Muscle of leg (tissue), 11 donors: Measurements from ENCODE around the gene FZD7. TPM values are rescaled to one million over a fixed set of nuclear protein-coding genes. Genes with fewer than 3 reads are reported as not detected.

Source experiments
- DNase-seq: peaks from one replicate; pipeline ENCODE4 v3.0.0; 2013
- H3K27ac ChIP-seq: one replicate; pipeline ENCODE4 v1.5.1; 2013; ENCODE audit warnings: mild to moderate bottlenecking, low read length, control low read depth
- H3K27me3 ChIP-seq: one replicate; pipeline ENCODE4 v1.6.1; 2013; ENCODE audit warnings: low read length; ENCODE audit not compliant: control insufficient read depth, insufficient read depth
- H3K36me3 ChIP-seq: one replicate; pipeline ENCODE4 v1.6.1; 2013; ENCODE audit warnings: low read length; ENCODE audit not compliant: control insufficient read depth, insufficient read depth
- H3K4me1 ChIP-seq: one replicate; pipeline ENCODE4 v1.6.1; 2013; ENCODE audit warnings: low read length; ENCODE audit not compliant: control insufficient read depth, insufficient read depth
- H3K4me3 ChIP-seq: one replicate; pipeline ENCODE4 v1.5.1; 2013; ENCODE audit warnings: low read length, control low read depth
- H3K9me3 ChIP-seq: replicated peaks from 2 replicates; pipeline ENCODE4 v1.6.1; 2013; ENCODE audit warnings: low read depth, low read length; ENCODE audit not compliant: control insufficient read depth
- WGBS: methylation state at CpG from one replicate; pipeline ENCODE4 v1.1.5; 2013; ENCODE audit warnings: missing lambda C conversion rate; ENCODE audit not compliant: insufficient coverage; 5-methylcytosine and 5-hydroxymethylcytosine counted together
- polyA plus RNA-seq, 8 donors: library from polyadenylated mRNA; unstranded; fragments of 120-200 nt; gene quantifications; one replicate each; pipeline versions ENCODE4 v1.2.1 to v1.2.3, GENCODE V29; 2013; ENCODE audit warnings: inconsistent platforms in 1 of 8, low replicate concordance in 1 of 8; ENCODE audit not compliant: insufficient read length in 8 of 8, insufficient read depth in 1 of 8
- total RNA-seq: library from RNA; stranded (reverse); fragments of 120-200 nt; gene quantifications from one replicate; pipeline ENCODE4 v1.2.4, GENCODE V29; 2013

FZD7 gene
- total and polyA plus RNA-seq, 9 donors: 22.4 to 37.3 (median 28.6) TPM

DNA sequence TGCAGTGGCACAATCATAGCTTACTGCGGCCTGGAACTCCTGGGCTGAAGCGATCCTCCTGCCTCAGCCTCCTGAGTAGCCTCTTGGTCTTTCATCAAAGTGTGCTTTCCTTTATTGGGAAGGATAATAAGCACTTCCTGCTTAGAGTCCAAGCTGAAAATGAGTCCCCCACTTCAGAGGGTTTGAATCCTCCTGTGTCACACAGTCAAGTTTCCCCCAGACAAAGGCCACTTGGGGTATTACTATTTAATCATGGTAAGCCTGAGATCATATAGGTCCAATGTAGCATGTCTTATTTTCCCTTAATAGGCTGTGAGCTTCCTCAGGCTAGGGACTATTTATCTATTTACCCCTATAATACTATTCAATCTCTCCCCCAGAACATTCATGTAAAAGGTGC lies 28.0 kb downstream of the FZD7 start:
- Histone ChIP-seq H3K36me3 (no peaks in the 10 kb centered on the region), H3K9me3 (no peaks in the 10 kb centered on the region), H3K4me3 (no peak overlapping the region), H3K4me1 (peaks cover 17% of the 10 kb centered on the region), H3K27ac (no peak overlapping the region), H3K27me3 (no peaks in the 10 kb centered on the region)
- WGBS: no CpG with 5 or more reads among the region's 2 CpGs
- DNase-seq: no peak

DNA sequence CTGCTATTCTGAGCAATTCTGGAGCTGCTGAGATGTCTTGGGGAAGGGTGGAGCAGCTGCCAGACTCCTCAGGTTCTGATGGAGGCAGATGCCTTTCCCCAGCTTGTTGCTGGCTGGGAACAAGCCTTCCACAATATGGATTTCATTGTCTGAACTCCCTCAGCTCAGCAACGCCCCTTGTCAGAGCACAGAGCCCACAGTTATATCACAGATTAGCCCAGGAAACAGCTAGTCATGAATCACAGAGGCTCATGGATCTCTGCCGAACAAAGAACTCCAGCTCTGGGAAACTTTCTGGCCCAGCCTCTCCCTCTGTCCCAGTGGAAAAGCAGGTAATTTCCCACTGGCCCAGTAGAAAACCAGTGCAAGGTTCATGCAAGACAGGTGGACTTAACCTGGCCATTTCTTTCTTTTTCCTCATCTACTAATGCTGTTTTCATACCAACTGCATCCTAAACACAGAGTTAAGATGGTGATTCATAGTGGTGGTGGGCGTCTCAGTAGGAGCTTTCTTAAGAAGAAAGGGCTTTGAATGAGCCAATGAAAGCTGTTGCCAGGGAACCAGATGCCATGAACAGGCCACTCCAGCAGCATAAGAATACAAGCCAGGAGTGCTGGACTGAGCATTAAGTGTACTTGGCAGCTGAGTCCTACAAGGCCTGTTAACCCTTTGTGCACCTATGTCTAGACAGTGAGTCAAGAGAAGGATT lies 30.7 kb downstream of the FZD7 start:
- Histone ChIP-seq H3K27ac (peak overlapping the region; percentile 77), H3K4me1 (peaks cover 18% of the 10 kb centered on the region), H3K27me3 (no peaks in the 10 kb centered on the region), H3K36me3 (no peaks in the 10 kb centered on the region), H3K9me3 (no peaks in the 10 kb centered on the region), H3K4me3 (no peak overlapping the region)
- peak; percentile 96 for DNase-seq
- 5% methylated on average over 3 of the region's 3 CpGs for WGBS

DNA sequence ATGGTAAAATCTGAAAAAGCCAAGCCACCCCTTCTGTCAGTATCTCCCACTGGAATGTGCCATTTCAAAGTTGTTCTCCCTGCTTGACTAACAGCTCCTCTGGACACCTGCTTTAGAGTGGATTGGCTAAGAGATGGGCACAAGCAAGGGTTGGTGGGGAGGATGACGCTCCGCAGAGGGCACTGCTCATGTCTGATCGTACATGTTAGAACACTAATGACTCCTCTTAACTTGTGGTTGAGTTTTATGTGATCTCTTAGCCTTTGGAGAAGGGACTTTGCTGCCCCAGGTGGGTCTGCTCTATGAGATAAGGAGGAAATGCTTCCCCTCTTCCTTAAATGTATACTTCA lies 31.2 kb downstream of the FZD7 start:
- H3K27ac ChIP-seq: peak overlapping the region; percentile 23
- no peak for DNase-seq
- WGBS: 40% methylated on average over 1 of the region's 3 CpGs
- H3K27me3 ChIP-seq: no peaks in the 10 kb centered on the region
- H3K4me1 ChIP-seq: peaks cover 21% of the 10 kb centered on the region
- H3K9me3 ChIP-seq: no peaks in the 10 kb centered on the region
- no peak overlapping the region for H3K4me3 ChIP-seq
- no peaks in the 10 kb centered on the region for H3K36me3 ChIP-seq

DNA sequence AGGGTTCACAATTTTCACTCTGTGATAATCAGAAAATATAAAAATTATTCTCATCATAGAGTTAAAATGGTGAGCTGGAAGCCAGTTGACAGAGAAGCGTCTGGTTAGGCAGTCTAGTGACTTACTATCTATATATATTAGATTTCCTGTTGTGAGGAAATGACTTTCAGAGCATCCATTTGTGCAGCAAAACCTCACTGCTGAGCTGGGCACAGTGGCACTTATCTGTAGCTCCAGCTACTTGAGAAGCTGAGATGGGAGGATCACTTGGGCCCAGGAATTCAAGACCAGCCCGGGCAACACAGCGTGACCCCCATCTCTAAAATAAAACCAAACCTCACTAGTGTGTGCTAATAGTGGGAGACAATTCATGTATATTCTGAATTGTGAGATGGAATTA lies 32.2 kb downstream of the FZD7 start:
- DNase-seq: no peak
- Histone ChIP-seq H3K9me3 (no peaks in the 10 kb centered on the region), H3K27ac (no peak overlapping the region), H3K36me3 (no peaks in the 10 kb centered on the region), H3K27me3 (no peaks in the 10 kb centered on the region), H3K4me1 (peaks cover 21% of the 10 kb centered on the region), H3K4me3 (no peak overlapping the region)
- no CpG with 5 or more reads among the region's 3 CpGs for WGBS

DNA sequence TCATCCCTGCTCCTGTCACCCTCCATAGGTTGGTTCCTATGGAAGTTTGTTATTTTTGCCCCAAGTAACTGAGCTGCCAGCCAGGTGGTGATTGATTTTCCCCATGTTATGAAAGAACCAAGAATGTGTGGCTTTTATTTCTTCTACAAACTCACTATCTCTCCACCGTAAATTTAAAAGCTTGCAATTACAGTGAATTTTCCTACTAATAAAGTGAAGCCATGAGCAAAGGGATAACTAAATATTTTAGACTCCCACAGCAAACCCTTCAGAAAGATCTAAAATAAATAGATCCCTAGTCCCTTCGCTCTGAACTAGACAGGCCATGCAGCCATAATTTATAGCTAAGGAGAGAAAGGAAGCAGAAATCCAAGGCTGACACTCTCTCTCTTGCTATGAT lies 33.2 kb downstream of the FZD7 start:
- Histone ChIP-seq H3K27me3 (no peaks in the 10 kb centered on the region), H3K4me1 (peaks cover 21% of the 10 kb centered on the region), H3K36me3 (no peaks in the 10 kb centered on the region), H3K4me3 (no peak overlapping the region), H3K9me3 (no peaks in the 10 kb centered on the region), H3K27ac (no peak overlapping the region)
- DNase-seq: no peak
- no CpG with 5 or more reads among the region's 2 CpGs for WGBS

DNA sequence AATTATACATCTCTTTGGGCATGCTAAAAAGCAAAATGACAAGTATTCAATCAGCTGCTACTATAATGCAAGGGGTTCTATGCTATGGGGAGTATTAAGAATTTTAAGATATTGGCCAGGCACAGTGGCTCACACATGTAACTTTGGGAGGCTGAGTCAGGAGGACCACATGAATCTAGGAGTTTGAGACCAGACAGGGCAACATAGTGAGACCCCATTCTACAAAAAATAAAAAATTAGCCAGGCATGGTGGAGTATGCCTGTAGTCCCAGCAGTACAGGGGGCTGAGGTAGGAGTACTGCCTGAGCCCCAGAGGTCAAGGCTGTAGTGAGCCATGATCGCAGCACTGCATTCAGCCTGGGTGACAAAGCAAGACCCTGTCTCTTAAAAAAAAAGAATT lies 33.9 kb downstream of the FZD7 start:
- DNase-seq: no peak
- Histone ChIP-seq H3K27me3 (no peaks in the 10 kb centered on the region), H3K9me3 (no peaks in the 10 kb centered on the region), H3K4me1 (peaks cover 25% of the 10 kb centered on the region), H3K36me3 (no peaks in the 10 kb centered on the region), H3K27ac (no peak overlapping the region), H3K4me3 (no peak overlapping the region)
- no CpG with 5 or more reads among the region's 1 CpG for WGBS

DNA sequence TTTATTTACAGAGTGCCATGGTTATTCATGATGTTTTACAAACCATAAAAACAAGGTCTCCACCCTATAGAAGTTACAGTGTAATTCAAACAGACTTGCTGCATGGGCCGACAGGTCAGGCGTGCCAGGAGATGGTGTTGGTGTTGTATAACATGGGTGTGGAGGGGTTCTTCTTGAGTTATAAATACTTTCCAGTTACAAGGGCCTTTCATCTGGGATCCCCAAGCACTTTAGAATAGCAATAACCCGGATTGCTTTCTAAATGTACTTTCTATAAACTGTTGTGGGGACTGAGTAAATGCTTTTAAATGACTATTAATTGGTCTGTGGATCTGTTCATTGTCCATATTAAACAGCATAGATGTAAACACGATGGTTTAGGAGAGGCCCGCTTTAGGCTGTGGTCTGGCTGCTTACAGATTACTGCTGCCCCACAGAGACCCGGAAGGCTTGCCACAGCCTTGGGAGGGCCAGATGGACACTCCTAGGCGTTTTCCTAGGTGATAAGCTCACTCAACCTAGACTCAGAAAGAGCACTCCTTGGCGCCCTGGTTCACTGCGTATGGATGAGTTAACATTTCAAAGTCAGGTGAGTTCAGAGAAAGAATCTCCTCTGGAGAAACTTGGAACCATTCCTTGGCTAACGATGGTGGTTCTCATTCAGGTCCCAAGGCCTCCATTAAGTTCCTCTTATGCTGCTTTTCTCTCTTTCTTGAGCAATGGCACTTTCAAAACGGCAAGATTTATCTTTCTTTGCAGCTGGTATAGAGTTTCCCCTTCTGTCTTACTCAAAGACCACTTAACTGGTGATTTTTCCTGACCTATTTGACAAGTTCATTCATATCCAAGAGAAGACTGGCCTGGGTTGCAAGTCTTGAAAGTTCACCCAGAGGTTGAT lies 35.8 kb downstream of the FZD7 start:
- Histone ChIP-seq H3K27ac (peak overlapping the region; percentile 39), H3K27me3 (no peaks in the 10 kb centered on the region), H3K9me3 (no peaks in the 10 kb centered on the region), H3K36me3 (no peaks in the 10 kb centered on the region), H3K4me3 (no peak overlapping the region), H3K4me1 (peaks cover 17% of the 10 kb centered on the region)
- WGBS: 58% methylated on average over 5 of the region's 11 CpGs
- peak; percentile 57 for DNase-seq

DNA sequence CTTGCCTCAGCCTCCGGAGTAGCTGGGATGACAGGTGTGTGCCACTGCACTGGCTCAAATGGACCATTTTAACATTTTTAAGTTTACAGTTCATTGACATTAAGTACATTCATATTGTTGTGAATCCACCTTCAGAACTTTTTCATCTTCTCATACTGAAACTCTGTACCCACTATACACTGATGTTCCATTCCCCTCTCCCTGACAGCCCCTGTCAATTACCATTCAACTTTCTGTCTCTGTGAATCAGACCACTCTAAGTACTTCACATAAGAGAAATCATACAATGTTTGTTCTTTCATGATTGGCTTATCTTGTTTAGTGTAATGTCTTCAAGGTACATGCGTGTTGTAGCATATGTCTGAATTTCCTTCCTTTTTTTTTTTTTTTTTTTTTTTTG lies 37.5 kb downstream of the FZD7 start:
- H3K4me1 ChIP-seq: peaks cover 8% of the 10 kb centered on the region
- no peak overlapping the region for H3K4me3 ChIP-seq
- DNase-seq: no peak
- H3K36me3 ChIP-seq: no peaks in the 10 kb centered on the region
- H3K9me3 ChIP-seq: no peaks in the 10 kb centered on the region
- no peak overlapping the region for H3K27ac ChIP-seq
- 67% methylated on average over 1 of the region's 2 CpGs for WGBS
- no peaks in the 10 kb centered on the region for H3K27me3 ChIP-seq

DNA sequence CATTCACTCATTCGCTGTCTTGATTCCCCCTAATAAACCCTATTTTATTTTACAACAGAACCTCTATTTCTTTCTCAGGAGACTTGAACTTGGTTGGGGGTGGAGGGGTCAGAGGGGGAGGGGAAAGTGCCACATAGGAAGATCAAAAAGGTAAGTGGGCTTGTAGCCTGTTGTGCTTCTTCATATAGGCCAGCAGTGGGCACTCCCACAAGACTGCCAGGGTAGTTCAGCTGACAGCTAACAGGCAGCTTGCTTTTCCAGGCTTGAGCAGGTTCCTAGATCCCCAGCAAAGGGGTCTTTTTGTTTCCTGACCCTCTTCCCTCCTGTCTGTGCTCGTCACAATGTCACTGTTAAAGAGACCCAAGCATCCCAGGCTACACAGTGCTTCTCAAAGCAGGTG lies 38.6 kb downstream of the FZD7 start:
- DNase-seq: no peak
- Histone ChIP-seq H3K27me3 (no peaks in the 10 kb centered on the region), H3K4me3 (no peak overlapping the region), H3K9me3 (no peaks in the 10 kb centered on the region), H3K27ac (no peak overlapping the region), H3K36me3 (no peaks in the 10 kb centered on the region), H3K4me1 (peaks cover 8% of the 10 kb centered on the region)
- WGBS: 63% methylated on average over 1 of the region's 2 CpGs

DNA sequence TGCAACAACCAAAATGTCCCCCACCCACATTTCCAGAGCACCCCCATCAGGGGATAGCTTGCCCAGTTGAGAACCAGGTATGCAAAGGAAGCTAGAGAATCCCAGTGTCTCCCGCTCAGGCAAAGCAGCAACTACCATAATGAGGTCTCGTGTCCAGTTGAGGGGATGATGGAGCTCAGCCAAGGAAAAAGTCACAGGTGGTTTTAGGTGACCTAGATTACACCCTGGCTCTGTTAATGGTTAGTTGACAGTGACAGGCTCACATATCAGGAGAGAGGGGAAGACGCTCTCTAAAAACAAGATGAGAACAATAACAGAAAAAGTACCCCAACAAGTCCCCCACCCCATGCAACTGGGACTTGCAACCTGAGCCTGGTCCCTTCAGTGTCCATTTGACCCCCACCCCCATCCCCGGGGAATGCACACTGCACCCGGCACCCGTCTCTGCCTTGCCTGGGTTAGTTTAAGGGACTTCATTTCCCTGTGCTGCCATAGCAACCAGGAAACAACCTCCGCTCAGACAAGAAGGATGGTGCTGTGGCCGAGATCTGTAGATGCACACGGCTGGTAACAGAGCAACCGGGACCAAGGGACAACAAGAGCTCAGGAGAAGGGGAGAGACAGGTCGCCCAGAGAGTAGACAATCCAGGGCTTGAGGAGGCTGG lies 39.2 kb downstream of the FZD7 start, which contains the start of gene KIAA2012:
Gene KIAA2012 (plus strand): TSS at position 519 of the 665 bp plus-strand sequence. CDS start 373 bp downstream, outside the sequence.
- no peaks in the 10 kb centered on the region for H3K27me3 ChIP-seq
- WGBS: 36% methylated on average over 6 of the region's 11 CpGs
- no peaks in the 10 kb centered on the region for H3K9me3 ChIP-seq
- no peak within 1 kb of the TSS for H3K4me3 ChIP-seq
- H3K36me3 ChIP-seq: no peaks in the 10 kb centered on the region
- H3K4me1 ChIP-seq: peaks cover 8% of the 10 kb centered on the region
- peak; percentile 33 for DNase-seq
- no peak within 1 kb of the TSS for H3K27ac ChIP-seq
